SK-N-MC (cell line): ENCODE results near the gene KLHL29.

Experiments
- EZH2 ChIP-seq: fragments of 200-600 bp; sonication (generic); IDR thresholded peaks from one replicate; pipeline ENCODE4 v1.6.1; 2017; ENCODE audit warnings: antibody characterized with exemption
- POLR2AphosphoS5 ChIP-seq: IDR thresholded peaks from 2 replicates; pipeline ENCODE4 v1.6.1; 2012; ENCODE audit warnings: mild to moderate bottlenecking, low read depth, low read length, borderline replicate concordance

GRCh38 chr2:23402205-23402740 is 17.3 kb downstream of the KLHL29 start:
- TF ChIP-seq EZH2 (no peak), POLR2AphosphoS5 (no peak)
